Measurements from ENCODE around the gene ATP1A3. TPM values are rescaled to one million over a fixed set of nuclear protein-coding genes. Genes with fewer than 3 reads are reported as not detected.

ATP1A3 gene
- total RNA-seq, 4 donors from 2014 or later: 0.19 to 0.42 TPM; not detected in 2

GRCh38 chr19:41968751-41969595 is 25.1 kb downstream of the ATP1A3 start:
- intact Hi-C loops (cut with DNase I): no loop called here

GRCh38 chr19:41967054-41967783 is 26.8 kb downstream of the ATP1A3 start:
- no peaks in the 10 kb centered on the region for H3K36me3 ChIP-seq
- 56 to 71% methylated on average over 16 to 23 of the region's 26 CpGs for WGBS, 2 donors
- intact Hi-C loops (cut with DNase I): no loop called here
- DNase-seq: no peak
- H3K27me3 ChIP-seq: peaks cover 0 to 51% (median 0%) of the 10 kb centered on the region in 4 donors
- H3K27ac ChIP-seq: no peak overlapping the region
- H3K9me3 ChIP-seq: no peaks in the 10 kb centered on the region
- H3K4me3 ChIP-seq: no peak overlapping the region
- TF ChIP-seq POLR2A (IDR thresholded peaks at IDR 0.05) (no peak), CTCF (IDR thresholded peaks at IDR 0.05) (no peak)
- no peaks in the 10 kb centered on the region for H3K4me1 ChIP-seq

More at GRCh38 chr19:41968751-41969595, 25.1 kb downstream of the ATP1A3 start:
- H3K27me3 ChIP-seq: peaks cover 0 to 51% (median 0%) of the 10 kb centered on the region in 4 donors
- DNase-seq: no peak
- H3K27ac ChIP-seq: no peak overlapping the region
- H3K4me3 ChIP-seq: no peak overlapping the region
- no peaks in the 10 kb centered on the region for H3K4me1 ChIP-seq
- H3K9me3 ChIP-seq: no peaks in the 10 kb centered on the region
- no peak for TF ChIP-seq POLR2A (IDR thresholded peaks at IDR 0.05)
- no peak for TF ChIP-seq CTCF (IDR thresholded peaks at IDR 0.05)
- WGBS, 2 donors: 81 to 86% methylated on average over 11 to 15 of the region's 28 CpGs
- H3K36me3 ChIP-seq: no peaks in the 10 kb centered on the region

DNA sequence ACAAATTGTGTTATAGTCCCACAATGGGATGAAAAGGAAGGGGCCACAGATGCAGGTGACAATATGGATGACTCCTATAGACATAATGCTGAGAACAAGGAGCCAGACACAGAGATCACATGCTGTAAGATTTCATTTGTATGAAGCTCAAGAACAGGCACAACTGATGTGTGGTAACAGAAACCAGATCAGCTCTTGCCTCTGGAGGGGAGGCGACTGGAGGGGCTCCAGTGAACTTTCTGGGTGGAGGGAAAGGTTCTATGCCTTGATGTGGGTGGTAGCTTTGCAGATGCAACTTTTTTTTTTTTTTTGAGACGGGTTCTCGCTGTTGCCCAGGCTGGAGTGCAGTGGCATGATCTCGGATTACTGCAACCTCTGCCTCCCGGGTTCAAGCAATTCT is 28.9 kb downstream of the ATP1A3 start:
- H3K4me1 ChIP-seq: no peaks in the 10 kb centered on the region
- no peak for DNase-seq
- H3K27me3 ChIP-seq: peaks cover 0 to 48% (median 0%) of the 10 kb centered on the region in 4 donors
- no peak overlapping the region for H3K4me3 ChIP-seq
- intact Hi-C loops (cut with DNase I): no loop called here
- H3K36me3 ChIP-seq: no peaks in the 10 kb centered on the region
- TF ChIP-seq CTCF (IDR thresholded peaks at IDR 0.05) (no peak), POLR2A (IDR thresholded peaks at IDR 0.05) (no peak)
- no peaks in the 10 kb centered on the region for H3K9me3 ChIP-seq
- H3K27ac ChIP-seq: no peak overlapping the region
- WGBS, 2 donors: 61 to 65% methylated on average over 5 of the region's 5 CpGs

DNA sequence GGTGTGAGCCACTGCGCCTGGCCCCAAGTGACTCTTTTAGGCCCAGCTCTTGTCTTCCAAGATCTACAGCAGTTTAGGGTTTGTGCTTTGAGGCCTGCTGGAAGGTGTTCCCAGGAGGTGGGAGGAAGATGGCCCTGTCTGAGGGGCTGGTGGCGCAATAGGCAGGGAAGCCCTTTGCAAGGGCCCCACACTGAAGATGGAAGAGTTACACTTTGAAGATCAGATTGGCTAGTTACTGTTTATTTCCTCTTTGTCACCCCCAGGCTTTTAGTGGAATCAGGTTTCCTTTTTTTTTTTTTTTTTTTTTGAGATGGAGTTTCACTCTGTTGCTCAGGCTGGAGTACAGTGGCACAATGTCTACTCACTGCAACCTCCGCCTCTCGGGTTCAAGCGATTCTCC is 33.1 kb downstream of the ATP1A3 start:
- Histone ChIP-seq H3K27me3 (peaks cover 0 to 12% (median 0%) of the 10 kb centered on the region in 4 donors), H3K36me3 (peaks cover 0 to 15% (median under 1%) of the 10 kb centered on the region in 3 donors), H3K27ac (no peak overlapping the region), H3K4me3 (no peak overlapping the region), H3K4me1 (peaks cover 11 to 26% (median 11%) of the 10 kb centered on the region in 3 donors), H3K9me3 (no peaks in the 10 kb centered on the region)
- 87 to 95% methylated on average over 3 to 4 of the region's 5 CpGs for WGBS, 2 donors
- no peak for TF ChIP-seq CTCF (IDR thresholded peaks at IDR 0.05)
- no peak for TF ChIP-seq POLR2A (IDR thresholded peaks at IDR 0.05)
- intact Hi-C loops (cut with DNase I): no loop called here
- no peak for DNase-seq
